Measurements from ENCODE around the gene OSBPL3. TPM values are rescaled to one million over a fixed set of nuclear protein-coding genes. Genes with fewer than 3 reads are reported as not detected.

OSBPL3 gene
- total RNA-seq, 1 experiment from 2014 or later: 9.2 TPM

DNA sequence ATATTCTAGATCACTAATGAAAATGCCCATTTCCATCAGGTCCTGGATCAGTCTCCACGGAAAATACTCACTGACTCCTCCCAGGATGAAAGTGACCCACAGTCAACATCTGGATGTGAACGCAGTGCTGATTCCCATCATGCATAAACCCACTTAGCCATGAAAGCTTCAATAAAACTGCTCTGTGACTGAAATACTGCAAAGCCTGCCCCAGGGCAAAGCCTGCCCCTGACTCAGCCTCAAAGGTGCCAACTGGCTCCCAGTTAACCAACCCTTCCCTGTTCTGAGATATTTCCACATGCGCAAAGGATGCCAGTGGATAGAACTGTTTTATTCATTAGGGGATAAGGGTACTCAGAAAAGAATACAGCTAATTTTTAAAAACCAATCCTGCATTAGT is 24.0 kb downstream of the OSBPL3 start:
- intact Hi-C loops (cut with micrococcal nuclease; ENCODE audit: unreplicated experiment) (no loop called here), in situ Hi-C loops (cut with HindIII; ENCODE audit: low pct_unique_long_range_greater_than_20kb, low sequenced_read_pairs) (no loop called here)
- no peak for TF ChIP-seq REST (IDR thresholded peaks at IDR 0.05; ENCODE audit: insufficient read depth in 1 of 2, low read depth in 2 of 2, low read length in 1 of 2)
- TF ChIP-seq SIN3A (IDR thresholded peaks at IDR 0.05; ENCODE audit: borderline replicate concordance, insufficient read depth, low read depth, low read length): no peak
- no peak for TF ChIP-seq POLR2AphosphoS5 (IDR thresholded peaks at IDR 0.05; ENCODE audit: low read depth, low read length)
- TF ChIP-seq CTCF (IDR thresholded peaks at IDR 0.05): no peak
- TF ChIP-seq TCF7L2 (IDR thresholded peaks at IDR 0.05; ENCODE audit: low read depth, low read length): no peak
- H3K27me3 ChIP-seq (ENCODE audit: control insufficient read depth, insufficient read depth, low read length): no peaks in the 10 kb centered on the region
- no peaks in the 10 kb centered on the region for H3K9me3 ChIP-seq (ENCODE audit: control insufficient read depth, insufficient read depth, low read depth, low read length)
- POLR2A ChIA-PET: no interaction called here
- DNase-seq (ENCODE audit: low read depth, low spot score) (no peak), ATAC-seq (no peak)
- H3K4me1 ChIP-seq (ENCODE audit: control insufficient read depth, insufficient read depth, low read length): no peaks in the 10 kb centered on the region
- no peaks in the 10 kb centered on the region for H3K36me3 ChIP-seq (ENCODE audit: control insufficient read depth, insufficient read depth, low read length)
- no peak overlapping the region for H3K27ac ChIP-seq (ENCODE audit: low read length)
- BruUV-seq (replicated peaks): no TSS peak
- no peak overlapping the region for H3K4me3 ChIP-seq (ENCODE audit: low read depth in 2 of 2, low read length in 2 of 2)
- CTCF ChIA-PET: interaction anchor here (0.5 to 0.6 kb wide), 2 partner anchors 99 to 259 kb away, joined by 3 read pairs; no protein-coding TSS in a partner anchor

DNA sequence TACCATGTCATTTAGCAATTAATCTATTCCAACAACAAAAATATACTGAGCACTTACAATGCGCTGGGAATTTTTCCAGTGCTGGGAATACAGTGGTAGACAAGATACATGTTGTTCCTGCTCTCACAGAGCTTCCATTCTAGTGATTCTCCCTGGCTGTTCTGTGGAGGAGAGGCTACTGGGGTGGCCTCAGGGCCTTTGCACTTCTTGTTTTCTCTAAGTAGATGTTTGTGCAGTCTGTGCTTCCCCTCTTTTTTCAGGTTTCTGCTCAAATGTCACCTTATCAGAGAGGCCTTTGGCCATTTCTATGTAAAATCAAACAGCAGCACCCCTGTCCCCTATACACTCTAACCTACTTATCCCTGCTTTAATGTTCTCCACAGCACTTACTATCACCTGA is 24.7 kb downstream of the OSBPL3 start:
- no TSS peak for BruUV-seq (replicated peaks)
- no peaks in the 10 kb centered on the region for H3K9me3 ChIP-seq (ENCODE audit: control insufficient read depth, insufficient read depth, low read depth, low read length)
- CTCF ChIA-PET: no interaction called here
- no peak for DNase-seq (ENCODE audit: low read depth, low spot score)
- no peaks in the 10 kb centered on the region for H3K4me1 ChIP-seq (ENCODE audit: control insufficient read depth, insufficient read depth, low read length)
- H3K27me3 ChIP-seq (ENCODE audit: control insufficient read depth, insufficient read depth, low read length): no peaks in the 10 kb centered on the region
- in situ Hi-C loops (cut with HindIII; ENCODE audit: low pct_unique_long_range_greater_than_20kb, low sequenced_read_pairs): no loop called here
- no peak overlapping the region for H3K27ac ChIP-seq (ENCODE audit: low read length)
- POLR2A ChIA-PET: no interaction called here
- no peaks in the 10 kb centered on the region for H3K36me3 ChIP-seq (ENCODE audit: control insufficient read depth, insufficient read depth, low read length)
- no peak overlapping the region for H3K4me3 ChIP-seq (ENCODE audit: low read depth in 2 of 2, low read length in 2 of 2)
- intact Hi-C loops (cut with micrococcal nuclease; ENCODE audit: unreplicated experiment): no loop called here
- ATAC-seq: no peak
- TF ChIP-seq CTCF (IDR thresholded peaks at IDR 0.05): no peak
- TF ChIP-seq REST (IDR thresholded peaks at IDR 0.05; ENCODE audit: insufficient read depth in 1 of 2, low read depth in 2 of 2, low read length in 1 of 2): no peak
- no peak for TF ChIP-seq TCF7L2 (IDR thresholded peaks at IDR 0.05; ENCODE audit: low read depth, low read length)
- TF ChIP-seq SIN3A (IDR thresholded peaks at IDR 0.05; ENCODE audit: borderline replicate concordance, insufficient read depth, low read depth, low read length): no peak
- TF ChIP-seq POLR2AphosphoS5 (IDR thresholded peaks at IDR 0.05; ENCODE audit: low read depth, low read length): no peak

Data from Panc1 (cell line).